Aorta (tissue), 5 donors: ENCODE results near the gene HNRNPAB. TPM values are rescaled to one million over a fixed set of nuclear protein-coding genes. Genes with fewer than 3 reads are reported as not detected.

ENCODE experiments used
- ATAC-seq: fragments of 200-7000 bp; cut with Tn5 transposase; one replicate; pipeline ENCODE4 v1.9.1; 2022; ENCODE audit warnings: moderate library complexity; ENCODE audit not compliant: low FRiP score
- DNase-seq, 2 donors: peaks; one replicate each; pipeline ENCODE4 v3.0.0-alpha.2; 2020
- H3K27ac ChIP-seq, 2 donors: one replicate each; pipeline ENCODE4 v1.5.1; 2013; ENCODE audit warnings: low read length in 2 of 2, mild to moderate bottlenecking in 2 of 2, moderate library complexity in 2 of 2, control low read depth in 1 of 2, inconsistent platforms in 1 of 2, low read depth in 1 of 2
- H3K27me3 ChIP-seq, 2 donors: one replicate each; pipeline ENCODE4 v1.6.1; 2013; ENCODE audit warnings: control low read depth in 1 of 2, low read length in 1 of 2, mild to moderate bottlenecking in 1 of 2, moderate library complexity in 1 of 2; ENCODE audit not compliant: insufficient read depth in 2 of 2, control insufficient read depth in 1 of 2
- H3K36me3 ChIP-seq, 2 donors: one replicate each; pipeline ENCODE4 v1.6.1; 2013; ENCODE audit warnings: control low read depth in 1 of 2, low read length in 1 of 2, mild to moderate bottlenecking in 1 of 2; ENCODE audit not compliant: insufficient read depth in 2 of 2, control insufficient read depth in 1 of 2
- H3K4me1 ChIP-seq, 2 donors: one replicate each; pipeline ENCODE4 v1.6.1; 2013; ENCODE audit warnings: low read length in 2 of 2, control low read depth in 1 of 2, mild to moderate bottlenecking in 1 of 2, moderate library complexity in 1 of 2; ENCODE audit not compliant: insufficient read depth in 2 of 2, control insufficient read depth in 1 of 2
- H3K4me3 ChIP-seq, 2 donors: one replicate each; pipeline ENCODE4 v1.5.1; 2013; ENCODE audit warnings: low read length in 2 of 2, control low read depth in 1 of 2, mild to moderate bottlenecking in 1 of 2
- H3K9me3 ChIP-seq: one replicate; pipeline ENCODE4 v1.6.1; 2013; ENCODE audit warnings: mild to moderate bottlenecking, low read length; ENCODE audit not compliant: control insufficient read depth
- WGBS, 2 donors: extraction: QIAGEN DNeasy Blood & Tissue Kit; methylation state at CpG; one replicate each; pipeline ENCODE4 v1.1.7; 2013; 5-methylcytosine and 5-hydroxymethylcytosine counted together
- intact Hi-C, 2 donors: fragments of 100-400 bp; cut with DNase I; formaldehyde crosslinking; loops; one replicate each; pipeline versions ENCODE4 v1.14.2 to v1.15.0; 2022
- long read RNA-seq, 2 donors: library from polyadenylated mRNA; unstranded; transcript quantifications; one replicate each; pipeline ENCODE4 v2.0.0, GENCODE V29; 2020 to 2021
- polyA plus RNA-seq, 2 donors: library from polyadenylated mRNA; stranded (reverse); fragments of 200-250 nt; gene quantifications; one replicate each; pipeline ENCODE4 v1.2.3, GENCODE V29; 2013
- total RNA-seq, 2 donors: library from RNA; stranded (reverse); fragmentation: NEBNext Ultra II Directional; extraction: Animal tissue kit (Norgen Biotek cat#: 25700); gene quantifications; one replicate each; pipeline ENCODE4 v1.2.1, GENCODE V29; 2021
- donor health status: healthy with polysubstance abuse.
- donor health status: Bipolar disorder and iron deficiency.
- donor health status: DM: no; HTN: no; CAD: no.
- donor health status: DM: no; HTN: no; CAD: no.
- donor health status: DM: yes; HTN: yes; CAD: no.

Gene HNRNPAB
- 100 to 1,000 TPM in 1 of 2 donors, 10 to 100 TPM in 1; 84.9 to 112 TPM for total RNA-seq
- polyA plus RNA-seq = 10 to 100 TPM; 62.5 to 80.5 TPM
- long read RNA-seq, donor 1, partial matches to known transcripts = 11 of 13 reads
- long read RNA-seq, donor 1, other reads (novel, unspliced or antisense) = 1 of 13 reads
- long read RNA-seq, donor 2, transcript HNRNPAB-201 (7 exons, 1,602 nt) = minor isoform, 5 of 29 reads
- long read RNA-seq, donor 2, transcript HNRNPAB-202 (8 exons, 1,796 nt) = major isoform, 12 of 29 reads
- long read RNA-seq, donor 2, partial matches to known transcripts = 5 of 29 reads
- long read RNA-seq, donor 2, other reads (novel, unspliced or antisense) = 1 of 29 reads

- intact Hi-C loops = no loop called here
- Histone ChIP-seq H3K4me1 (peaks cover 3 to 6% of the 10 kb centered on the region in 2 donors), H3K27me3 (peaks cover 0 to 1% of the 10 kb centered on the region in 2 donors), H3K4me3 (peak within 1 kb of the TSS; percentile 80 to 96), H3K27ac (peak within 1 kb of the TSS; percentile 79 to 90), H3K36me3 (peaks cover 0 to 10% of the 10 kb centered on the region in 2 donors), H3K9me3 (no peaks in the 10 kb centered on the region)
- WGBS, 2 donors = 0 to 1% methylated on average over 91 to 96 of the region's 96 CpGs
- peak; percentile 96 for ATAC-seq
- DNase-seq = peak; percentile 97
Observed at GRCh38 chr5:178204182-178204934, at the start of gene HNRNPAB. Gene HNRNPAB (plus strand): TSS chr5:178204533. CDS start chr5:178204838, 305 bp downstream.

DNA sequence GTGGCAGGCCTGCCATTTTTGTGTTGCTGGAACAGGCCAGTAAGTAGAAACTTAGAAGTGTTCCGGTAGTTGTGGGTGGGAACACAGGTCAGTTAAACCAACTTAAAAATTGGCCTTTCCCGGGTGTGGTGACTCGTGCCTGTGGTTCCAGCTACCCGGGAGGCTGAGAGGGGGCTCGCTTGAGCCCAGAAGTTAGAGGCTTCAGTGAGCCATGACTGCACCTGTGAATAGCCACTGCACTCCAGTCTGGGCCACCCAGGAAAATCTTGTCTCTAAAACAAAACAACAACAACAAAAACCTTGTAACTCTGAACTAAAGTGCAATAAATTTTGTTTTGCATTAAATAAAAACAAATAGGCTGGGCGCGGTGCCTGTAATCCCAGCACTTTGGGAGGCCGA, 49.3 kb upstream of the HNRNPAB start:
- Histone ChIP-seq H3K4me3 (no peak overlapping the region), H3K27me3 (no peaks in the 10 kb centered on the region), H3K36me3 (no peaks in the 10 kb centered on the region), H3K27ac (no peak overlapping the region), H3K4me1 (no peaks in the 10 kb centered on the region), H3K9me3 (no peaks in the 10 kb centered on the region)
- DNase-seq = no peak
- intact Hi-C loops = no loop called here
- 82% methylated on average over 8 of the region's 8 CpGs for WGBS, 2 donors
- ATAC-seq = no peak

GRCh38 chr5:178160176-178160575, 44.2 kb upstream of the HNRNPAB start:
- H3K9me3 ChIP-seq = no peaks in the 10 kb centered on the region
- no peaks in the 10 kb centered on the region for H3K36me3 ChIP-seq
- H3K4me1 ChIP-seq = no peaks in the 10 kb centered on the region
- H3K4me3 ChIP-seq = no peak overlapping the region
- H3K27me3 ChIP-seq = no peaks in the 10 kb centered on the region
- H3K27ac ChIP-seq = no peak overlapping the region
- intact Hi-C loops = loop anchor here in 1 of 2 donors (5.0 to 10.0 kb wide), 2 partner anchors 83 to 555 kb away; partner anchors contain the start of gene B4GALT7
- DNase-seq (no peak), ATAC-seq (no peak)
- WGBS, 2 donors = 87 to 92% methylated on average over 5 of the region's 5 CpGs

DNA sequence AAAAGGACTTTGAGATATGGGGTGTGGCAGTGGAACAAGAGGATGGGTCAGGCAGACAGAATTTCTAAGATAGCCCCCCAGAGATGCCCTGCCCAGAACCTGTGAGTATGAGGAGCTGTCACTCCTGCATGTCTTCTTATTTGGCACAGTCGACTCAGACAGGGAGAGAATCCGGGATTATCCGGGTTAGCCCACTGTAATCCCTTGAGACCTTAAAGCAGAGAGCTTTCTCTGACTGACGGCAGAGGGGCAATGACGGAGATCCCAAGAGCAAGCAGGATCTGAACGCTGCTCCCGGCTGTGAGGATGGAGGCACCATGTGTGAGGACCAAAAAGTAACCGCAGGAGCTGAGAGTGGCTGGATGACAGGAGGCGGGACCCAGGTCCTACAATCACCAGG, 41.9 kb upstream of the HNRNPAB start:
- no peaks in the 10 kb centered on the region for H3K4me1 ChIP-seq
- intact Hi-C loops = loop anchor here in 1 of 2 donors (5.0 to 10.0 kb wide), 2 partner anchors 85 to 558 kb away; partner anchors contain the start of gene B4GALT7
- no peak overlapping the region for H3K4me3 ChIP-seq
- DNase-seq (no peak), ATAC-seq (no peak)
- H3K36me3 ChIP-seq = no peaks in the 10 kb centered on the region
- H3K27ac ChIP-seq = no peak overlapping the region
- no peaks in the 10 kb centered on the region for H3K27me3 ChIP-seq
- WGBS, 2 donors = 73 to 74% methylated on average over 9 of the region's 9 CpGs
- no peaks in the 10 kb centered on the region for H3K9me3 ChIP-seq

DNA sequence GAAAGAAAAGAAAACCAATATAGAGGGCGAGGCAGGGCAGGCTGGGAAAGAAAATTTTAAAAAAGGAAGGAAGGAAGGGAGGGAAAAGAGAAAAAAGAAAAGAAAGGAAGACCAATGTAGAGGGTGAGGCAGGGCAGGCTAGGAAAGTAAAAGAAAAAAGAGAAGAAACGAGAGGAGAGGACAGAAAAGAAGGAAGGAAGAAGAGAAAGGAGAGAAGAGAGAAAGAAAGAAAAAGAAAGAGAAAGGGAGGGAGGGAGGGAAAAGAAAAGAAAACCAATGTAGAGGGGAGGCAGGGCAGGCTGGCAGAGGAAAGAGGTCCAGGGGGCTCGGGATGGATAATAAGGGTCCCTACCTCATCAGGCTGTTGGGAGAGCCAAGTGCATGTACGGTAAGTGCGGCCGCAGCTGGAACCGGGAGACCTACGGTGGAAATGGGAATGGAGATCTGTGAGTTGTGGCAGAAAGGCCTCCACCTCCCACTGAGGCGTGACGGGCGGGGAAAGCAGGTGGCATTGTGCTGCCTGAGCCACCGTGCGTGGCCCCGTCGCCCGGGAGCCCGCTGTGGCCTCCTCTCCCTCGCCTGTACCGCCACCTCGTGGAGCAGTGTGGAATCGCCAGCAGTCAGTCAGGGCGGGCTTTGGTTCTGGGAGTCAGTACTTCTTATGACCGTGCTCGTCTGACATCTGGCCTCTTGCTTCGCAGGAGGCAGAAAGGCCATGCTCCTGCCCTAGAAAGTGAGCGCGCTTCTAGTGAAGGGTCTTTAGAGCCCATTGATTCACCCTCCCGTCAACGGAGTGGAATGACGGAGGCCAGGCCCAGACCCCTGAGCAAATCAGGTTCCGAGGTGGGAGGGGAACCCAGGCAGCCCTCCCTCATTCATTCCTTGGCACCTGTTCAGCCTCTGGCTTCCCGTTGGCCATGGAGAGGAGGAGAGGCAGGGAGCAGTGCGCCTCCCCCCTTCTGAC, 40.3 kb upstream of the HNRNPAB start:
- no peaks in the 10 kb centered on the region for H3K27me3 ChIP-seq
- peak; percentile 88 to 97 for DNase-seq
- H3K9me3 ChIP-seq = no peaks in the 10 kb centered on the region
- no peaks in the 10 kb centered on the region for H3K4me1 ChIP-seq
- no peak overlapping the region for H3K4me3 ChIP-seq
- WGBS, 2 donors = 8 to 9% methylated on average over 33 of the region's 33 CpGs
- intact Hi-C loops = loop anchor here (1.0 to 10.0 kb wide), 3 partner anchors 87 to 559 kb away; partner anchors contain the start of gene B4GALT7 (in 1 of the 2)
- no peak overlapping the region for H3K27ac ChIP-seq
- no peaks in the 10 kb centered on the region for H3K36me3 ChIP-seq
- ATAC-seq = peak; percentile 97

DNA sequence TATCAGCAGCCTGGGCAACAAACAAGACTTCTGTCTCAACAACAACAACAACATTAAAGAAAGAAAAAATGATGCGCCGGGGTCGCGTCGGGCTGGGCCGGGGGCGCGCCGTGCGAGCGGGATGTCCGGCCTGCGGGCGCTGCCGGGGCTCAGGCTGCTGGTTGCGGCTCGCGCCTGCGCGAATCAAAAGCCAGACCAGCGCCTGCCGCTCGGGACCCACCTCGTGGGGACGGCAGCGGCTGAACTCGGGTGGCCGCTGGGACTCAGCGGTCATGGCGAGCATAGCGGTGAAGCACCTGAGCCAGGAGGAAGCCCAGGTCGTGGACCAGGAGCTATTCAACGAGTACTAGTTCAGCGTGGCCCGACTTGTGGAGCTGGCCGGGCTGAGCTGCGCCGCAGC, 38.8 kb upstream of the HNRNPAB start:
- no peaks in the 10 kb centered on the region for H3K4me1 ChIP-seq
- H3K27ac ChIP-seq = no peak overlapping the region
- H3K36me3 ChIP-seq = no peaks in the 10 kb centered on the region
- no peak overlapping the region for H3K4me3 ChIP-seq
- ATAC-seq = no peak
- no peaks in the 10 kb centered on the region for H3K27me3 ChIP-seq
- no peaks in the 10 kb centered on the region for H3K9me3 ChIP-seq
- 31% methylated on average over 38 of the region's 38 CpGs for WGBS, 2 donors
- intact Hi-C loops = loop anchor here in 1 of 2 donors (10.0 kb wide), 1 partner anchor 561 kb away; the partner anchor contains the start of gene B4GALT7
- no peak for DNase-seq

DNA sequence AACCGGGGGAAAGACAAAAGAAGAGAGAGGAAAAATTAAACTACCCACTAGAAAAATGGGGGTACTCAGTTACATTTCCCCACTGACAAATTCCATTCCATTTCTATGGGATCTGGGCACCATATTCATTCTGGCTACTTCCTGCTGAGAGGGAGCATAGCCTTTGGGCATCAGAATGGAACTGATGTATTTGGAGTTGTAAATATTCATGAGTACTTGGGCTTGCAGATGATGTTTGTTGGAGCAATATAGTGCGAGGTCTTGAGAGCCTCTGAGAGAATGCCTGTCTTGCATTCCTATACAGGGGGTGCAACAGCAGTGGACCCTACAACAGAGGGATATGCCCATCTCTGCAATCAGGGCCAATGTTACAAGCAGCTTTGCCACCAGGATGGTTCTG, 33.9 kb upstream of the HNRNPAB start:
- no peaks in the 10 kb centered on the region for H3K36me3 ChIP-seq
- WGBS, 2 donors = 84 to 90% methylated on average over 2 of the region's 2 CpGs
- no peaks in the 10 kb centered on the region for H3K27me3 ChIP-seq
- DNase-seq (no peak), ATAC-seq (no peak)
- H3K27ac ChIP-seq = no peak overlapping the region
- H3K9me3 ChIP-seq = no peaks in the 10 kb centered on the region
- H3K4me1 ChIP-seq = no peaks in the 10 kb centered on the region
- no peak overlapping the region for H3K4me3 ChIP-seq
- intact Hi-C loops = no loop called here

DNA sequence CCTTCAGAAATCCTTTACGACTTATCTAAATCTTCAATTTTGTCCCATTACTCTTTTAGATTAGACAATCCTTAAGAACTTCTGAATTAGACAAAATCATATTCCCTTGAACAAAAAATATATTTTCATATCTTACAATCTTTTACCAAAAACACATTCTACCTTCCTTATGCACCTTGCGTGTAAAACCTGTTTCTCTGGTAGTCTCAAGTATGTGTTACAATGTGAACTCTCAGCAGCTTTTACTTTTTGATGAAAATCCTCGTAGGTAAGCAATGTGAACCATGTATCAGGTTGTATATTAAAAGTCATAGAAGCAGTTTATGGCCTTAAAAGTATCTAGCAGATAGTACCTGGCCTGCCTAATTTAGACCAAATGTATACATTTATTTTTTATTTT, 29.9 kb upstream of the HNRNPAB start:
- H3K9me3 ChIP-seq = no peaks in the 10 kb centered on the region
- no peaks in the 10 kb centered on the region for H3K4me1 ChIP-seq
- DNase-seq (no peak), ATAC-seq (no peak)
- no peak overlapping the region for H3K4me3 ChIP-seq
- H3K27me3 ChIP-seq = no peaks in the 10 kb centered on the region
- WGBS, 2 donors = 85 to 93% methylated on average over 3 of the region's 3 CpGs
- intact Hi-C loops = no loop called here
- no peaks in the 10 kb centered on the region for H3K36me3 ChIP-seq
- H3K27ac ChIP-seq = no peak overlapping the region
